AG08395 (cell line): ENCODE measurements around the gene MTSS2.
"Not testable (repeated sequence)": the region's sequence is repeated elsewhere in the genome, so short reads cannot be mapped to it uniquely, and the experiment has no call there.

Experiments
- DNase-seq: peaks from one replicate; pipeline ENCODE4 v3.0.0; 2012; ENCODE audit warnings: mixed read lengths, low spot score

Gene MTSS2

GRCh38 chr16:70674221-70675014 is 11.4 kb downstream of the MTSS2 start:
- DNase-seq = no peak

GRCh38 chr16:70670938-70671337 is 14.9 kb downstream of the MTSS2 start:
- not testable (repeated sequence) for DNase-seq

DNA sequence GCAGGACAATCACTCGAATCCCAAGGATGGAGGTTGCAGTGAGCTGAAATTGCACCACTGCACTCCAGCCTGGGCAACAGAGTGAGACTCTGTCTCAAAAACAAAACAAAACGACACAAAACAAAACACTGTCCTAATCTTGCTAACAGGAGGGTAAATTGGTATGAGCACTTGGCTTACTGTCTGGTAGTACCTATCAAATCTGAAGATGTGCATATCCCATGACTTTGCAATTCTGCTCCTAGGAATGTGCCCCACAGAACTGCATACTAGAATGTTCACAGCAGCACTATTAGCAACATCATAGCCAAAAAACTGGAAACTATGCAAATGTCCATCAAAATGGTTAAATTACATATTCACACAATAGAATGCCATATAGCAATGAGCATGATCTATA is 15.7 kb downstream of the MTSS2 start:
- DNase-seq = no peak

DNA sequence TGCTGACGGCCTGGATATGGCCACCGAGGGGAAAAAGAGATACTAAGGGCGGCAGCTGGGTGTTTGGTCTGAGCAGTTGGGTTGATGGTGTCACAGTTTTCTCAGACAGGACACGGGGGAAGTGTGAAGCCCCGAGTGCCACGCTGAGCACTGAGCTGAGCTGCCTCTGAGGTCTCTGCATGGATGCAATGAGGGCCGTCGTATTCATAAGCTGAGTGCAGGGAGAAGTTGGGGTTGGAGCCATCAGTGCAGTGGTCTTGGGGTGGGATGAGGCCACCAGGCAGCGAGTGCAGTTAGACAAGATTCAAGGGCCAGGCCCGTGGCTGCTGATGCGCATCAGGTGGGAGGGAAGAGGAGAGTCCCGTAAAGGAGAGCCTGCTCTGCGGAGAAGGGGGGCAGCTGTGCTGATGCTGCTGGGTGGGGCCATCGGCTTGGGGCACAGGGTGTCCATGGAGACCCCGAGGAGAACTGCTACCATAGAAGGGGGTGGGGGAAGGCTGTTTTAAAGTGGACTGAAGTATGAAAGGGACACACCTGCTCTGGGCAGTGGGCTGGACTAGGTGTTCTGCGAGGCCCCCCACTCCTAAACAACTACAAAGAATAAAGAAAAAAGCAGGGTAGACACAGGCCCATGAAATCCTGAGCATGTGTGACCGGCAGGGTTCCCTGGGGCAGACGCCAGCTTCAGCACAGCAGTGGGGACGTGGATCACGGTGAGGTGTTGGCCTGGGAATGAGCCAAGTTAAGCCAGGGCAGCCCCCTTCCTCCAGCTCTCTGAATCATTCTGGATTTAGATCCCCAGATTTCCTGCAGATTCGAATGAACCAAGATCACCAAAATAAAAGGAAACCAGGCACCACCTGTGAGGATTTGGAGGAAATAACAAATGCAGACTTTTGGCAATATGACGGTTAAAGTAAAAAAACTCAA is 19.8 kb downstream of the MTSS2 start:
- no peak for DNase-seq

DNA sequence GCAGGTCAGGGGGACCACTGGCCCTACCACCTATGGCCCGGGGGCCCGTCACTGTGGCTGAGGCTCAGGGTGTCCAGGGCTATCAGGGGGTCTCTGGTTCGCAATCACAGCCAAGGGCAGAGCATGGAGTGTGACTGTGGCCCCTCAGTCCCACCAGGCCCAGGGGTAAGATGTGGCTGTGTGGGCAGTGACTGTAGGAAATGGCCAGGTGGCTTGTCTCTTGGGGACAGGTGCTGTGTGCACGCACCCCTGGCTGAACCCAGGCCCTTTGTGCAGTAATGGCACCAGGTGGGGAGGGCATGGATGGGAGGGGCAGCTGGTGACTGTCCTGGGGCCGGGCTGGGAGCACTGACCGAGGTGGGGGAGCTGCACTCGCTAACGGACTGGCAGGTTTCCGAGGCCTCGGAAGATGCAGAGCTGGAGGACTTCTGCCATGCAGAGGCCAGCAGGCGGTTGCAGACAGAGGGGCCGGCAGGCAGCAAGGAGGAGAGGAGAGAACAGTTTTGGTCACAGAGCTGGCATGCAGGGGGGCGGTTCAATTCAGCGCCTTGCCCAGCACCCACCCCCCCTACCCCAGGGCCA is 20.6 kb downstream of the MTSS2 start:
- no peak for DNase-seq

DNA sequence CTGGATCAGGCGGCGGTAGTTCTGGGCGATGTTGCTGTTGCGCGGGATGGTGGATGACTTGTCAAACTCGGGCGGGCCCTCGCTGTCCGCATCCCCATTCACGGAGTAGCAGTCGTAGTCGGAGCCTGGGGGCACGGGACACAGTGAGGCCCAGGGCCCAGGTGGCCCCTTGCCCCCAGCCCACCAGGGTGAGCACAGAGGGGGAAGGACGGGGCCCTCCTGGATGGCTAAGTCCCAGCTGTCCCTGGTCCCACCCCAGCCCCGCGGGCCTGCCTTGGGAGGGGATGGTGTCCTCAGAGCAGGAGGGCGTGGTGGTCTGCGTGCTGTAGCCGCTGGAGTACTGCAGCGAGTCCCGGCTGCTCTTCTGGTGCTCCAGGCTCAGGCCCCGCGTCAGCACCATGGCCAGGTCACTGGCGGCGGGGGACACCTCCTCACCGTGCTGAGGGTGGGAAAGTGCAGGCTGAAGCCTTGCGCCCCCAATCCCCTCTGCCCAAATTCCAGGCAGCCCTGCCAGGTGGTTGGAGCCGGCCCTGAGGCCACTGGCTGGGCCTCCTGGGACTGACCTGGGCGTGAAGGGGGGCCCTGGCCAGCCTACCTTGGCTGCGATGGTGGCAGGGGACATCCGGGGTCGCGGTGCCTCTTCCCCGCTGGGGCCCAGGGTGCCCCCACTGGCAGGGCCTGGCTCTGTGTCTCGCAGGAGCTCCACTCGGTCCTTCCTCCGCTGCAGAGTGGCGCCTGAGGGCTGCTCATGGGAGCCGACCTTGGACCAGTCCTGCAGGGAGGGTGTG is 21.3 kb downstream of the MTSS2 start:
- no peak for DNase-seq

DNA sequence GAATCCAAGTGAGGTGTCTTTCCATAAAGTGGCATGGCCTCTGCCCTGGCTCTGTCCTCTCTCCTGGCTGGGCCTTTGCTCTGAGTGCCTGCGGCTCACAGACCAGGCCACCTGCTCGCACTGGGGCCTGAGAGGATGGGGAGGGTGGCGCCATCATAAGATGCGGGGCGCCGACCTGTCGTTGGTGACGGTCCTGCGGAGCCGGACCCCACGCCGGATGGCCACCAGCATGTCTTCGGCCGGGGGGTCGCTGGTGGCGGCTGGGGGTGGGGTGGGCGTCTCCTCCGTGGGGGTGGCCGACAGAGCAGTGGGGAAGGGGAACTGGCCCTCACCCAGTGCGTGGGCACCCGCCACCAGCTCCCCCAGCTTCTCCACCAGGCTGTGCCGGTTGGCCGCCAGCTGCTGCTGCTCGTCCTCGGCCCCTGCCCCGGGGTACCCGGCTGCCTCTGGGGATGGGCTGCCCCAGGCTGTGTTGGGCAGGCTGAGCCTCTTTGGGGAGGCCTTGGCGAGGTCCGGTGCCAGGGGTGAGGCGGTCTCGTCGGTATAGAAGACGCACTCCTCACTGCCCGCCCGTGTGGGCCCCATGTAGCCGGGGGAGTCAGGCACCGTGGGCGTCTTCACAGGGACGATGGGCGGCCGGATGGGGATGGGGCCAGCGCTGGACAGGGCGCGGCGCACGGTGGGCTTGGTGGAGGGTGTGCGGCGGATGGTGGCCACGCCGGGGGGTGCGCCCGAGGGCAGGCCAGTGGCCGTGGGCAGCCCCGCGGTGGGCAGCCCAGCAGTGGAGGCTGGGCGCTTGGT is 22.1 kb downstream of the MTSS2 start:
- DNase-seq = no peak

DNA sequence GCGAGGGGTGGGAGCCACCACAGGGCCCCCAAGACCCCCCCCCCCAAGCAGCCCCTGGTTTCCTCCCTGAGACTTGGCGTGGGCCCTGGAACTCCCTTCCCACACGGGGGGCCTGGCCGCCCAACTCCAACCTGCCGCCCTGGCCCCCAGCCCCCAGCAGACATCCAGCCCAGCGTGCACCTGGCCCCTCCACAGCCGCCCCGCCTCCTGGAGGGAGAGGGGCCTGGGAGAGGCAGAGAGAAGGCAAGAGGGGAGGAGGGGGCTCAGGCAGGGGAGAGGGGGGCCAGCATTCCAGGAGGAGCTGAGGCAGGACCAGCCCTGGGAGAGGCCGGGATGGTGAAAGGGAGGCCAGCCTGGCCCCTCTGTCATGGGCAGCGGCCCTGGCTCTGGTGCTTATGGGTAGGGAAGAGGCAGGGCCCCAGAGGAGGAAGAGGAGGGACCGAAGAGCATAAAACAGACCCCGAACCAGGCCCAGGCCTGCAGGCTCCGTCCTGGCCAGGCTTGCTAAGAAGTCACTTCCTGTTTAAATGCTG is 22.8 kb downstream of the MTSS2 start:
- no peak for DNase-seq

- DNase-seq = peak; percentile 68
Measured at GRCh38 chr16:70661918-70662641, 23.8 kb downstream of the MTSS2 start.

- DNase-seq = no peak
Measured at GRCh38 chr16:70661534-70661917, 24.3 kb downstream of the MTSS2 start.

DNA sequence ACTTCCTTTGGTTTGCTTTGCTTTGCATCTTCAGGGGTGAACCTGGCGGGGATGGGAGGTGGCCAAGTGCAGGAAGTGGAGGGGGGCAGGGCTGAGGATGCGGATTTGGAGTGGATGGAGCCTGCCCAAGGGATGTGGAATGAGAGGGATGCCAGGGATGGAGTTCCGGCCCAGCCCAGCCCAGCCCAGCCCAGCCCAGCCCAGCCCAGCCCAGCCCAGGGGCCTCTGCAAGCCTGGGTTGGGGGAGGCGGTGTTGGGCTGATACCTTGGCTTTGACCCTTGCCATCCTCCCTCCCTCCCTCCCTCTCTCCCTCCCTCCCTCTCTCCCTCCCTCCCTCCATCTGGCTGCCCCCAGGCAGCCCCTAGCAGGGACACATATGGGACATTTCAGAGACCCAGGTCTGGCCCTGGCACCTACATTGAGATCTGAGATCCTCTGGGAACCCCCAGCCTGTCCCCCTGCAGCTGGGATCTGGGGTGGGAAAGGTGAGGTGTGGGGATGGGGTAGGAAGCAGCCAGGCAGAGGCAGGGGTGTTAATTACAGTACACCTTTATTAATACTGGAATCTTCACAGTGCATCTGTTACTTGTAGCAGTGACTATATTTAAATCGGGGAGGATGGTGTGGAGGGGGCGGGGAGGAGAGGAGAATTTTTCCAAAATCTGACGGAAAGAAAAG is 25.0 kb downstream of the MTSS2 start:
- no peak for DNase-seq

DNA sequence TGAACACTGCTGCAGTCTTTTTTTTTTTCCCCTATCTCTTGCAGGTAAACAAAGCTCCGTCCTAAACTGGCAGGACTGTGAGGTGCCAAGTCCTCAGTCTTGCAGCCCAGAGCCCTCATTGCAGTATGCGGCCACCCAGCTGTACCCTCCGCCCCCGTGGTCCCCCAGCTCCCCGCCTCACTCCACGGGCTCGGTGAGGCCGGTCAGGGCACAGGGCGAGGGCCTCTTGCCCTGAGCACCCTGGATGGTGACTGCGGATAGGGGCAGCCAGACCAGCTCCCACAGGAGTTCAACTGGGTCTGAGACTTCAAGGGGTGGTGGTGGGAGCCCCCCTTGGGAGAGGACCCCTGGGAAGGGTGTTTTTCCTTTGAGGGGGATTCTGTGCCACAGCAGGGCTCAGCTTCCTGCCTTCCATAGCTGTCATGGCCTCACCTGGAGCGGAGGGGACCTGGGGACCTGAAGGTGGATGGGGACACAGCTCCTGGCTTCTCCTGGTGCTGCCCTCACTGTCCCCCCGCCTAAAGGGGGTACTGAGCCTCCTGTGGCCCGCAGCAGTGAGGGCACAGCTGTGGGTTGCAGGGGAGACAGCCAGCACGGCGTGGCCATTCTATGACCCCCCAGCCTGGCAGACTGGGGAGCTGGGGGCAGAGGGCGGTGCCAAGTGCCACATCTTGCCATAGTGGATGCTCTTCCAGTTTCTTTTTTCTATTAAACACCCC is 25.7 kb downstream of the MTSS2 start:
- DNase-seq = no peak

GRCh38 chr16:70659546-70659945 is 26.3 kb downstream of the MTSS2 start:
- DNase-seq = no peak

- DNase-seq = no peak
Measured at GRCh38 chr16:70658921-70659320, 26.9 kb downstream of the MTSS2 start.

DNA sequence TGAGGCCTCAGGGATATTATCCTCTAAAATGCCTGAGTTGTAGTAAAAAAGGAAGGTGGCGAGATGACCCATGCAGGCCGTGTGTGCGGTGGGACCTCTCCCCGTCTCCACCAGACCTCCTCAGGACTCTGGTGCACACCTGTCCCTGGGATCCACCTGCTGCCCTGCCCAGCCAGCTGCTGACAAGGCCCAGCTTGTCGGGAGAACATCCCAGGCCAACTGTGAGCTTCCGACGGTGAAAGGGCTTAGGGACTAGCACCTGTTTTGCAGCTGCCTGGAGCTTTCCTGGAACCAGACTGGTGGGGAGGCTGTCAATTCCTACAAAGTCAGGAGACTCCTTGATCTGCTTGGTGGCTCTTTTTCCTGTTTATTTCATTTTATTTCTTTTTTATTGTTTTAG is 27.9 kb downstream of the MTSS2 start:
- no peak for DNase-seq

DNA sequence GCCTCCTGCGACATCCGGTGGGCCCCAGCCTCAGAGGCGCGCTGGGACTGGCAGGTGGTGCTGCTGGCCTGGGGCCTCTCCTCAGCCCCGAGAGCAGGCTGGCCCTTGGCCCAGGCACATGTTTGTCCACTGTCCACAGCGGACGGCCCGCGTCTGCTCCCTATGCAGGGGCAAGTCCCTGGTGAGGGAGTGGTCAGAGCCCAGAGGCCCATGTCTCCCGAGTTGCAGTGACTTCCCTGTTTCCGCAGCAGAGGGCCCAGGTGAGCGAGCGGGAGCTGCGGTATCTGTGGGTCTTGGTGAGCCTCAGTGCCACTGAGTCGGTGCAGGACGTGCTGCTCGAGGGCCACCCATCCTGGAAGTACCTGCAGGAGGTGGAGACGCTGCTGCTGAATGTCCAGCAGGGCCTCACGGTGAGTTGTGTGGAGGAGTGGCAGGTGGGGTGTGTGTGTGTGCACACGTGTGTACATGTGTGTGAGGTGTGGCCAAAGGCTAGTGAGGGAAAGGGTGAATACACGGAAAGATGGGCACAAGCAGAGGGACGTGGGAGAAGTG is 29.1 kb downstream of the MTSS2 start:
- DNase-seq = no peak

- DNase-seq = no peak
Measured at GRCh38 chr16:70656065-70656711, 29.7 kb downstream of the MTSS2 start.
